ENCODE data around the gene ADPGK. TPM values are rescaled to one million over a fixed set of nuclear protein-coding genes. Genes with fewer than 3 reads are reported as not detected.

ADPGK gene
- total and polyA plus RNA-seq, 4 donors, result 53.9 to 102 (median 92.4) TPM

- H3K9me3 ChIP-seq (ENCODE audit: control insufficient read depth in 4 of 4, insufficient read depth in 3 of 4, low read length in 3 of 4), result peaks cover 0 to 10% (median 0%) of the 10 kb centered on the region in 4 donors
- H3K36me3 ChIP-seq (ENCODE audit: control insufficient read depth in 4 of 4, insufficient read depth in 4 of 4, low read length in 4 of 4), result peaks cover 15 to 19% (median 17%) of the 10 kb centered on the region in 4 donors
- no peaks in the 10 kb centered on the region for H3K27me3 ChIP-seq (ENCODE audit: control insufficient read depth in 3 of 3, insufficient read depth in 3 of 3, low read length in 2 of 3)
- no peak overlapping the region for H3K4me3 ChIP-seq
- TF ChIP-seq CTCF (IDR thresholded peaks at IDR 0.05; ENCODE audit: control extremely low read depth, extremely low read depth), result no peak
- no peak for ATAC-seq (ENCODE audit: insufficient read depth, low FRiP score)
- no peak overlapping the region for H3K27ac ChIP-seq (ENCODE audit: low read depth in 1 of 2, low read length in 1 of 2)
- H3K4me1 ChIP-seq (ENCODE audit: control insufficient read depth in 5 of 5, insufficient read depth in 5 of 5, low read length in 5 of 5), result no peaks in the 10 kb centered on the region
- 96 to 98% methylated on average over 3 of the region's 3 CpGs for WGBS, 2 donors
- no peak for DNase-seq
- no peak overlapping the region for H3K9ac ChIP-seq (ENCODE audit: insufficient read depth in 1 of 2, low read length in 2 of 2)
Observed at GRCh38 chr15:72764656-72765055, 18.9 kb downstream of the ADPGK start.

- H3K9me3 ChIP-seq (ENCODE audit: control insufficient read depth in 4 of 4, insufficient read depth in 3 of 4, low read length in 3 of 4), result no peaks in the 10 kb centered on the region
- WGBS, 2 donors, result 94 to 97% methylated on average over 5 of the region's 5 CpGs
- no peak for ATAC-seq (ENCODE audit: insufficient read depth, low FRiP score)
- H3K27me3 ChIP-seq (ENCODE audit: control insufficient read depth in 3 of 3, insufficient read depth in 3 of 3, low read length in 2 of 3), result no peaks in the 10 kb centered on the region
- peaks cover 8 to 34% (median 23%) of the 10 kb centered on the region in 4 donors for H3K36me3 ChIP-seq (ENCODE audit: control insufficient read depth in 4 of 4, insufficient read depth in 4 of 4, low read length in 4 of 4)
- H3K9ac ChIP-seq (ENCODE audit: insufficient read depth in 1 of 2, low read length in 2 of 2), result no peak overlapping the region
- no peak for TF ChIP-seq CTCF (IDR thresholded peaks at IDR 0.05; ENCODE audit: control extremely low read depth, extremely low read depth)
- H3K4me1 ChIP-seq (ENCODE audit: control insufficient read depth in 5 of 5, insufficient read depth in 5 of 5, low read length in 5 of 5), result no peaks in the 10 kb centered on the region
- no peak overlapping the region for H3K27ac ChIP-seq (ENCODE audit: low read depth in 1 of 2, low read length in 1 of 2)
- no peak overlapping the region for H3K4me3 ChIP-seq
- DNase-seq, result no peak
Observed at GRCh38 chr15:72760590-72761260, 22.8 kb downstream of the ADPGK start.

- no peak overlapping the region for H3K27ac ChIP-seq (ENCODE audit: low read depth in 1 of 2, low read length in 1 of 2)
- no peaks in the 10 kb centered on the region for H3K9me3 ChIP-seq (ENCODE audit: control insufficient read depth in 4 of 4, insufficient read depth in 3 of 4, low read length in 3 of 4)
- DNase-seq, result no peak
- H3K4me3 ChIP-seq, result no peak overlapping the region
- WGBS, 2 donors, result 80 to 83% methylated on average over 3 of the region's 3 CpGs
- H3K27me3 ChIP-seq (ENCODE audit: control insufficient read depth in 3 of 3, insufficient read depth in 3 of 3, low read length in 2 of 3), result no peaks in the 10 kb centered on the region
- no peak for TF ChIP-seq CTCF (IDR thresholded peaks at IDR 0.05; ENCODE audit: control extremely low read depth, extremely low read depth)
- peaks cover 23 to 48% (median 33%) of the 10 kb centered on the region in 4 donors for H3K36me3 ChIP-seq (ENCODE audit: control insufficient read depth in 4 of 4, insufficient read depth in 4 of 4, low read length in 4 of 4)
- H3K4me1 ChIP-seq (ENCODE audit: control insufficient read depth in 5 of 5, insufficient read depth in 5 of 5, low read length in 5 of 5), result no peaks in the 10 kb centered on the region
- ATAC-seq (ENCODE audit: insufficient read depth, low FRiP score), result no peak
- H3K9ac ChIP-seq (ENCODE audit: insufficient read depth in 1 of 2, low read length in 2 of 2), result no peak overlapping the region
Observed at GRCh38 chr15:72758182-72758581, 25.4 kb downstream of the ADPGK start.

GRCh38 chr15:72754096-72754495, 29.5 kb downstream of the ADPGK start:
- Histone ChIP-seq H3K4me1 (ENCODE audit: control insufficient read depth in 5 of 5, insufficient read depth in 5 of 5, low read length in 5 of 5) (no peaks in the 10 kb centered on the region), H3K27ac (ENCODE audit: low read depth in 1 of 2, low read length in 1 of 2) (no peak overlapping the region), H3K9me3 (ENCODE audit: control insufficient read depth in 4 of 4, insufficient read depth in 3 of 4, low read length in 3 of 4) (no peaks in the 10 kb centered on the region), H3K9ac (ENCODE audit: insufficient read depth in 1 of 2, low read length in 2 of 2) (no peak overlapping the region), H3K27me3 (ENCODE audit: control insufficient read depth in 3 of 3, insufficient read depth in 3 of 3, low read length in 2 of 3) (no peaks in the 10 kb centered on the region), H3K36me3 (ENCODE audit: control insufficient read depth in 4 of 4, insufficient read depth in 4 of 4, low read length in 4 of 4) (peaks cover 30 to 53% (median 40%) of the 10 kb centered on the region in 4 donors), H3K4me3 (no peak overlapping the region)
- 94 to 95% methylated on average over 6 of the region's 6 CpGs for whole genome bisulfite sequencing, 2 donors
- DNase-seq (no peak), ATAC-seq (ENCODE audit: insufficient read depth, low FRiP score) (no peak)
- TF ChIP-seq CTCF (IDR thresholded peaks at IDR 0.05; ENCODE audit: control extremely low read depth, extremely low read depth), result no peak
